Measurements from ENCODE around the gene LOXHD1. TPM values are rescaled to one million over a fixed set of nuclear protein-coding genes. Genes with fewer than 3 reads are reported as not detected.

LOXHD1 gene
- total and polyA plus RNA-seq, 2 of the 4 experiments (the other 2 are of a cell fraction): not detected

GRCh38 chr18:46649071-46649862 lies 7.8 kb downstream of the LOXHD1 start:
- Histone ChIP-seq H2BK20ac (ENCODE audit: low read depth, low read length) (no peak overlapping the region), H3K36me3 (ENCODE audit: control insufficient read depth, insufficient read depth, low read length) (no peaks in the 10 kb centered on the region), H2AK5ac (ENCODE audit: low read depth, low read length) (no peak overlapping the region), H2BK120ac (ENCODE audit: low read depth, low read length) (no peak overlapping the region), H2AFZ (replicated peaks; ENCODE audit: low read length, poor library complexity) (no peak overlapping the region), H3K9ac (ENCODE audit: low read depth, low read length) (no peak overlapping the region), H3K23ac (ENCODE audit: low read depth, low read length) (no peak overlapping the region), H3K9me1 (ENCODE audit: insufficient read depth, low read length) (no peaks in the 10 kb centered on the region), H3K14ac (replicated peaks; ENCODE audit: low read depth, low read length) (no peak overlapping the region), H2BK15ac (ENCODE audit: low read depth, low read length) (no peak overlapping the region), H3K18ac (ENCODE audit: low read depth, low read length) (no peak overlapping the region), H3K4me2 (ENCODE audit: low read depth, low read length) (no peak overlapping the region), H2BK5ac (ENCODE audit: low read depth, low read length, poor library complexity, severe bottlenecking) (no peak overlapping the region), H3K79me1 (ENCODE audit: low read depth in 1 of 2, low read length in 2 of 2) (no peaks in the 10 kb centered on the region), H3K27ac (ENCODE audit: insufficient read depth, low read length) (no peak overlapping the region), H4K91ac (ENCODE audit: insufficient read depth, low read depth, low read length) (no peak overlapping the region), H3K56ac (ENCODE audit: extremely low read depth, insufficient read depth, low read length) (no peak overlapping the region), H3K4me1 (ENCODE audit: control insufficient read depth, insufficient read depth, low read length) (no peaks in the 10 kb centered on the region), H3K9me3 (ENCODE audit: control insufficient read depth, insufficient read depth, low read length) (no peaks in the 10 kb centered on the region), H2AK9ac (replicated peaks; ENCODE audit: low read depth, low read length, poor library complexity) (no peak overlapping the region), H3K27me3 (ENCODE audit: control insufficient read depth, insufficient read depth, low read length) (peaks cover 11% of the 10 kb centered on the region), H4K8ac (ENCODE audit: low read depth in 2 of 2, low read length in 2 of 2) (no peak overlapping the region), H4K5ac (ENCODE audit: low read depth, low read length) (no peak overlapping the region), H4K20me1 (ENCODE audit: insufficient read depth, low read length) (no peaks in the 10 kb centered on the region), H3K4me3 (ENCODE audit: insufficient read depth, low read depth, low read length) (no peak overlapping the region), H3K4ac (ENCODE audit: low read depth, low read length) (no peak overlapping the region)
- in situ Hi-C loops (cut with MboI; ENCODE audit: low sequenced_read_pairs): no loop called here
- ATAC-seq (ENCODE audit: low read depth) (no peak), DNase-seq (no peak)
- CTCF ChIA-PET: no interaction called here
- POLR2A ChIA-PET (ENCODE audit: unreplicated experiment): no interaction called here
- WGBS, 2 experiments (ENCODE audit: extremely low coverage in 2 of 2, insufficient read length in 1 of 2): 48% methylated on average over 2 of the region's 12 CpGs; no CpG with 5 or more reads in 1 of the 2 experiments
- dilution Hi-C loops (cut with HindIII; ENCODE audit: low sequenced_read_pairs, unreplicated experiment): no loop called here
- no peak for TF ChIP-seq SMC3 (IDR thresholded peaks at IDR 0.05; ENCODE audit: low read depth, low read length)
- no peak for TF ChIP-seq CTCF (conservative IDR thresholded peaks at IDR 0.05; ENCODE audit: low read depth, low read length)
- no peak for TF ChIP-seq NFE2L2 (IDR thresholded peaks at IDR 0.05; ENCODE audit: low read depth, low read length)
- TF ChIP-seq FOS (IDR thresholded peaks at IDR 0.05; ENCODE audit: low read depth, low read length): no peak
- no peak for TF ChIP-seq MXI1 (IDR thresholded peaks at IDR 0.05; ENCODE audit: borderline replicate concordance, low read depth, low read length)
- TF ChIP-seq MAZ (IDR thresholded peaks at IDR 0.05; ENCODE audit: borderline replicate concordance, low read depth, low read length): no peak
- no TSS peak for BruUV-seq (replicated peaks)
- intact Hi-C loops (cut with micrococcal nuclease): no loop called here
